ENCODE measurements around the gene RMRP.
"Not testable (repeated sequence)": the region's sequence is repeated elsewhere in the genome, so short reads cannot be mapped to it uniquely, and the experiment has no call there.

RMRP gene

DNA sequence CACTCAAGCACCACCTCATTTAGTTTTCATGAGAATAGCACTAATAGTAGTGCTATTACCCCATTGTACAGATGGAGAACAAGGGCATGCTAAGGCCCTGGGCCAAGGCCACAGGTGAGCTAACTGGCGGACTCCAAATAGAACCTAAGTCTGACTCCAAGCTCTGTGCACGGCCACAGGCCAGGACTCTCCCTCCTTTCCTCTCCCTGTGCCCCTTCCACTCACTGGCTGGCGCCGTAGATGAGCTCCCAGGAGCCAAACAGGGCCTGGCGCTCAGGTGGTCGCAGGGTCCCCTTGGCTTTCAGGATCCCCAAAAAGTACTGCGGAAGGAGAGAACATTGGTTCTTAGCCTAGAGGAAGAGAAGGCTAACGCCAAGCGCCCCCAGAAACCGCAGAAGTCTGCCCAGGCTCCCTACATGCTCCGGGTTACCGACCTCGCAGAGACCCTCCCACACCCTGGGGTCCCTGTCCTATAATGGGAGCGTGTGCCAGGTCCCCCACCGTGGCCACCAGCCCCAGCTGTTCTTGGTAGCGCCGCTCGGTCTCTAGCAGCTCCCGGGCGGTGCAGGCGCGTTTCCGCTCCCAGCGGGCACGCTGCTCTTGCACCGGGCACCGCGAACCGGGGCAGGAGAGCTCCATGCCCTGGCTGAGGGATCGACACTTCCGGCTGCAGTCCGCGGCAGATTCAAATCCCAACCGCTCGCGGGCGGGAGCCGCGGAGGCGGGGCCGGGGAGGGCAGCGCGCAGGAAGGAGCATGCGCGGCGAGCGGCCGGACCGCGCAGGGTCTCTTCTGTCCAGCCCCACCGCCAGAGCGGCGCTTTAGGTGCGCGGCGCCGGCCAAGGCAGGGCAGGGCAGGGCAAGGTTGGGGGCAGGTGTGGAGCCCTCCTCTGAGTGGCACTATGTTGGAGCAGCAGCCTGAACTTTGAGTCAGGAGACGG, 7.0 kb upstream of the RMRP start, which contains the start of gene ARHGEF39:
Gene ARHGEF39, minus strand, starts transcription at position 665 of the 940 bp plus-strand sequence. Its CDS starts 26 bp downstream, at position 639.
- DNase-seq = peak; percentile 61 to 79

DNA sequence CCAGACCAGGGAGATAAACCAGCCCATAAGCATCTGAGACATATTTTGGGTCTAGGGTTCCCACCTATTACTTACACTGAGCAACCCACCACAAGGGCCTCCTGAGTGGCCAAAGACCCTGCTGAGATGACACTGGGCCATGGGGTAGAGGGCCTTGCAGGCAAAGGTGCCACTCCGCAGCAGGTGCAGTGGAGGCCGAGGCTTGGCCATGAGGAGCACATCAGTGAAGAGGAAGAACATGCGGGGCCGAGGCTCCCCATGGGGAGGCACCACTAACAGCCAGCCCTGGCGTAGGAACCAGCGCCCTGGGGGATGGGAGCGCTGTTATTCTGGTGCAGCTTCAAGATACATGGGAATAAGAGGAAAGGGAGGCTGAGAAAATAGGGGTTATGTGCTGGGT, 4.6 kb upstream of the RMRP start:
- DNase-seq = no peak

DNA sequence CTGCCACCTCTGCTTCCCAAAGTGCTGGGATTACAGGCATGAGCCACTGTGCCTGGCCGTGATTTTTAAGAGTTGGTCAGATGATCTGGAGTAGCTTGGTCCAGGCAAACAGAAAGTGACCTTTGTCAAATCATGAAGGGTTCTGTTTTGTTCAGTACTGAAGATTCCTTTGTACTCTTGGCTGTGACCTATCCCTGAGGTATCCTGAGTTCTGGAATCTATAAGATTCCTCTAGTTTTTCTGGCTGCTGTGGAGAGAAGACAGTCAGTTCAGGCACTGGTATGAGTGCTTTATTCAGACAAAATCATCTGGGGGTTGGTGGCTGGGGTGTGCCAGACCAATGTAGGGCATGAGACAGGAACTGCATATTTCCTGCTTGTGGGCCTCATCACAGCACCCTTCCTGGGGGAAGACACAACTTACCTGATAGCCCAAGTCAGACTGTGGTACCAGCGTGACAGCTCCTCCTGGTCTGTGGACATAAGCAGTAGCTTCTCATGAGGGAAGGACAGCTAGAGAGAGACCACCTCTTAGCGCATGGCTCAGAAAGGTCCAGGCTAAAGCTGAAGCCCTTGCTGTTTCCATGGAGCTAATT, 4.0 kb upstream of the RMRP start:
- DNase-seq = no peak

DNA sequence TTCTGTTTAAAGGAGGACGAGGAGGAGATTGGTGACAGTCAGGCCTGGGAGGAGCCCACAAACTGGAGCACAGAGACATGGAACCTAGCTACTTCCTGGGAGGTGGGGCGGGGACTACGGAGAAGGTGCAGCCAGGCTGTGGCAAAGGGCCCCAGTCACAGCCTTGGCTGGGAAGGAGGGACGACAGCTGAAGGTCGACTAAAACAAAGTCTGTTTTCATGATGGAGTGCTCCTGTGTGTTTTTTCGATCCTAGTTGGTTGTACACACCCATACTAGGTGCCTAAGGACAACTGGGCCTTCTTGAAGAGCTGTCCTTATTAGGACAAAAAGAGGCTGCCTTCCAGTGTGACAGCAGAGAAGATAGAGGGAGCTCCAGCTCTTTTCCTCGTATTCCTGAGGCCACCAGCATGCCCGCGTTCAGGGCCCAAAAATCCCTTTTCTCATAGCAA, 3.2 kb upstream of the RMRP start:
- DNase-seq = no peak

DNA sequence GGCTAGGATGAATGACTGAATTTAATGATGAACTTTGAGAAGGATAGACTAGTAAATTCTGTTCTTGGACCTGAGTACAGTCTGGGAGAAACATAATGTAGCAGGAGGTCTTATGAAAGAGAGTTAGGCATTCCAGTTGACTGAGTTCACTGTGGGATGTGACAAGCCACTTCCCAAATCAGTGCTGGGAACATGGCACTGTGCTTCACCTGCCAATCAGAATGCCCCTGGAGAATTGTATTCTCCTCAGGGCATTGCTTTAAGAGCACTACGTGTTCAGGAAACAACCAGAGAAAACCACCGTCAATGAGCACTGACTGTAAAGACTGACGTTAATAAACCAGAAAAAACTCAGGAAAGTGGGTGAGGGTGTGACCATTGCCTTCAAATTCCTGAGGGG, 1.5 kb upstream of the RMRP start:
- no peak for DNase-seq

DNA sequence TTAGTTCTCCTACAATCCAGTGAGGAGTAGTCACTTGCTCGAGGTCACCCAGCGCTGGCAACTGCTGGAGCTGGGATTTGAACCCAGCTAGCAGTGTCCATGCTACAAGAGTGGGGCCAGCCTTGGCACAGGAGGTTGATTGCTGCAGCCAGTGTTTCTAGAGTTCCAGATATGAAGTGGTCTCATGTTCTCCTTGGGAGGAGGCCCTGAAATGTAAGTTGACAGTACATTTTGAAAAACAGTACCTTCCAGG, 1.1 kb upstream of the RMRP start:
- DNase-seq = peak in 1 of 2 experiments; percentile 11

DNA sequence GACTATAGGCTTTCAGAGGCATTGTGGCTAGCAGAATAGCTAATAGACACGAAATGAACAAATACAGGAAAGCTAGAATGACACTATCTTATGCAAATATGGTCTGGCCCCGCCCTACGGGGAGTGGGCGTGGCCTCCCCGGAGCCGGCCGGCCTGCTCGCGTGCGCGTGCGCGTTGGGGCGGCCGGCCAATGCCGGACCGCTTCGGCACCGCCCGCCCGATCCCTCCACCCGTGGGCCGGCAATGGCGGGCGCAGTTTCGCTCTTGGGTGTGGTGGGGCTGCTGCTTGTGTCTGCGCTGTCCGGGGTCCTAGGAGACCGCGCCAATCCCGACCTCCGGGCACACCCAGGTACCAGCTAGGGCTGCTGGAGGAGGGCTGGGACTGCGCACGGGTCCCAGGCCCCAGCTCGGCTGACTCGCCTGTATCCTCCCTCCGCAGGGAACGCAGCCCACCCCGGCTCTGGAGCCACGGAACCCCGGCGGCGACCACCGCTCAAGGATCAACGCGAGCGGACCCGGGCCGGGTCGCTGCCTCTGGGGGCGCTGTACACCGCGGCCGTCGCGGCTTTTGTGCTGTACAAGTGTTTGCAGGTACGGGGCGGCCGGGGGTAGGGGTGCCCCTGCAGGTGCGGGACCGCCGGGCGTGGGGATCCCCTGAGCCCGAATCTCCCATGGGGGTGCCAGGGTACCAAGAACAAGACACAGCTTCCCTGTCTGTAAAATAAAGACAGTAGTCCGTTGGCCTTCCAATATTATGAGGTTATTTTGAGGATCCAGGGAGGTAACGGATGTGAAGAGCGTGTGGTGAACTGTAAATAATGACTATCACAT, 533 bp upstream of the RMRP start, which contains the start of gene CCDC107:
Gene CCDC107, plus strand, starts transcription at position 156 of the 831 bp plus-strand sequence. Its CDS starts 88 bp downstream, at position 244.
- DNase-seq = peak in 1 of 2 experiments; percentile 50

DNA sequence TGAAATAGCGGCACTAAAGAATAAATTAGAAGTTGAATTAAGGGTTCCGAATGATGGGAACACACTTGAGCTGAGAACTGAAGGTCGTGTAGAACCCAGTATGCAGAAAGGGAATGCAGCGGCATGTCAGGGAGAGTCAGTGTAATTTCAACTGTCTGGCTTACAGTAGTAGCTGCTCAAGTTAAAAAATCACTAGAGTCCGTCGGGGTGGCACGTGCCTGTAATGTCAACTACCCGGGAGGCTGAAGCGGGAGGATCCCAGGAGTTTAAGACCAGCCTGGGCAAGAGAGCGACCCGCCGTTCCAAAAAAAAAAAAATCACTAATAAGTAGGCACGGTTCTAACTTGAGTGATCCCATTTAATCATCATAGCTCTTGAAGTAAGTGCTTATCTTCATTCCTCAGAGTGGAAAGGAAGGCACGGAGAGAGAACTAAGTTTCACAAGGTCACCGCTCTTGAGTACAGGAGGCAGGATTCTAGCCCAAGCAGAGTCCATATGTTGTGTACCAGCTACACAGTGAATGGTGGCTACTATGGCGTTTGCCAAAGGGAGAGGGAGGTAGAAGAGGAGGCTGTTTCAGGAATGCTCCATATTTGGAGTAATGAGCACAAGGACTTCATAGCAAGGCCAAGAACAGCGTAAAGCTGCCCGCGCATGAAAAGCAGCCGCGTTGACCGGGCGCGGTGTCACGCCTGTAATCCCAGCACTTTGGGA, 831 bp downstream of the RMRP start:
- no peak for DNase-seq

DNA sequence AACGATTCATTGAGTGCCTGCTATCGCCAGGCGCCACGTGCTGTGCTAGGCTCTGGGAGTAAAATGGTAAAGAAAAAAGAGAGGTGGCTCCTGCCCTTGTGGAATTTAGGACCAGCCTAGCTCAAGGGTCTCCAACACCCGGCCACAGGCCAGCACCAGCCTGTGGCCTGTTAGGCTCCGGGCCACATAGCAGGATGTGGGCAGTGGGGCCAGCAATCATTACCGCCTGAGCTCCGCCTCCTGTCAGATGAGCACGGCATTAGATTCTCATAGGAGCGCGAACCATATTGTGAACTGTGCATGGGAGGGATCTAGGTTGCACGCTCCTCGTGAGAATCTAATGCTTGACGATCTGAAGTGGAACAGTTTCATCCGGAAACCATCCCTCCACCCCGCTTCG, 1.5 kb downstream of the RMRP start:
- no peak for DNase-seq

DNA sequence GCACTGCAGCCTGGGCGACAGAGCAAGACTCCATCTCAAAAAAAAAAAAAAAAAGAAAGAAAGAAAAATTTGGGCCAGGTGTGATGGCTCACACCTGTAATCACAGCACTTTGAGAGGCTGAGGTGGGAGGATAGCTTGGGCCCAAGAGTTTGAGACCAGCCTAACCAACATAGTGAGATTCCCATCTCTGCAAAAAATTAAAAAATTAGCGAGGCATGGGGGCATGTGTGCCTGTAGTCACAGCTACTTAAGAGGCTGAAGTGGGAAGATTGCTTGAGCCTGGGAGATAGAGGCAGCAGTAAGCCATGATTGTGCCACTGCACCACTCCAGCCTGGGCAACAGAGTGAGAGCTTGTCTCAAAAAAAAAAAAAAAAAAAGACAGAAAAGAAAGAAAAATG, 4.2 kb downstream of the RMRP start:
- DNase-seq = no peak

DNA sequence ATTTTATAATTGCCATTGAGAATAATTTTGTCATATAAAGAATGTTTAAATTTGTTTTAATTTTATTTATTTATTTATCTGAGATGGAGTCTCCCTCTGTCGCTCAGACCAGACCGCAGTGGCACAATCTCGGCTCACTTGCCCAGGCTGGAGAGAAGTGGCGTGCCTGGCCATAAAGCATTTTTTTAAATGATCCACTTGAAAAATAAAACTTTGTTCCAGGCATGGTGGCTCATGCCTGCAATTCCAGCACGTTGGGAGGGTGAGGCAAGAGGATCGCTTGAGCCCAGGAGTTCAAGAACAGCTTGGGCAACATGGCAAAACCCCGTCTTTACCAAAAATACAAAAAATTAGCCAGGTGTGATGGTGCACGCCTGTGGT, 5.0 kb downstream of the RMRP start:
- DNase-seq = no peak

DNA sequence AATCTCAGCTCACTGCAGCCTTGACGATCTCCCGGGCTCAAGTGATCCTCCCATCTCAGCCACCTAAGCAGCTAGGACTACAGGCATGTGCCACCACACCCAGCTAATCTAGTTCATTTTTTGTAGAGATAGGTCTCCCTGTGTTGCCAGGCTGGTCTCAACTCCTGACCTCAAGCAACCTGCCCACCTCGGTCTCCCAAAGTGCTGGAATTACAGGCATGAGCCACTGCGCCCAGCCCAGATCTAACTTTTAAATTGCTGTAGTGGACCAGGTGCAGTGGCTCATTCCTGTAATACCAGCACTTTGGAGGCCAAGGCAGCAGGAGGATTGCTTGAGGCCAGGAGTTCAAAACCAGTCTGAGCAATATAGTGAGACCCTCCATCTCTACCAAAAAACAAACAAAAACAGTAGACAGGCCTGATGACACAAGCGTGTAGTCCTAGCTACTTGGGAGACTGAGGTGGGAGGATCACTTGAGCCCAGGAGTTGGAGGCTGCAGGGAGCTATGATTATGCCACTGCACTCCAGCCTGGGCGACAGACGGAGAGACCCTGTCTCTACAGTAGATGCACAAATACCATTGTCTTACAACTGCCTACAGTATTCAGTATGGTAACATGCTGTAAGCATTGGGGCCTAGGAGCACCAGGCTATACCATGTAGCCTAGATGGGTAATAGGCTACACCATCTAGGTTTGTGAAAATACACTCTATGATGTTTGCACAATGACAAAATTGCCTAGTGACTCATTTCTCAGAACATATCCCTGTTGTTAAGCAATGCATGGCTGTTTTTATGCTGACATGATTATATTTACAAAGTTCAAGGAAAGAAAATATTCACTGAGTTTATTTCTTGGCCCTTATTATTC, 5.6 kb downstream of the RMRP start:
- no peak for DNase-seq

DNA sequence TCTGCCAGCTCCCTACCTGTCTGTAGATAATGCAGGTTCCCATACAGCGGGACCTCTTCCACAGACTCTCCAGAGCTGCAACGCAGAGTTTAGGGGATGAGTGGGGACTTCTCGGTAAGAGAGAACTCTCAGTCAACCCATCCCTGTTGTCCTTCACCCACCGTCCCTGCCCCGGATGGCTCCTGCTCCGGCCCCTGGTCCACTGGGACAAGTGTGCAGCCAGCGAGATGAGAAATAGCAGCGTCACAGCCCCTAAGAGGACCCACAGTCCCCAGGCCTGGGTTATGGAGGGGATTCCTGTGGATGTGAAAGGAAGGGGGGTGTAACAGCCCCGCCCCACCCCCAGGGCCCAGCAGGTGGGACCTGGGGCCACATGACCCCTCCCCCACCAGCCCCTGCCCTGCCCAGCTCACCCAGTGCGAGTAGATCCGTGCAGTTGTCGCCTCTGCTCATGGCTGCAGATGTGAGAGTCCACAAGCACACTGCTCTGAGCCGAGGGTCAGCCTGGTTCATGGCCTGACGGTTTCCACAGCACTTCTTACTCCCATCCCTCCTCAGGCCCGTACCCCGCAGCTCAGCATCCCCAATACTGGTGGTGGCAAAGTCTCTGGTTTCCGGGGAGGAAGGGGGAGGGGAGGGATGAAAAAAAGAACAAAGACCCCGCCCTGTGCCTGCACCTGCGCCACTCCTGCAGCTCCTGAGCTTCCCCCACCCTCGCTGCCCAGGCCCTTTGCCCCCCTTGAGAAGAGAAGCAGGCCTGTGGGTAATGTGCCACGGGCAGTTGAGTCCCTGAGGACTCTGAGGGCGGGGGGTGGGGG, 7.3 kb downstream of the RMRP start, which contains the start of gene SIT1:
Gene SIT1, minus strand, starts transcription at position 591 of the 818 bp plus-strand sequence. Its CDS starts 78 bp downstream, at position 513.
- no peak for DNase-seq

DNA sequence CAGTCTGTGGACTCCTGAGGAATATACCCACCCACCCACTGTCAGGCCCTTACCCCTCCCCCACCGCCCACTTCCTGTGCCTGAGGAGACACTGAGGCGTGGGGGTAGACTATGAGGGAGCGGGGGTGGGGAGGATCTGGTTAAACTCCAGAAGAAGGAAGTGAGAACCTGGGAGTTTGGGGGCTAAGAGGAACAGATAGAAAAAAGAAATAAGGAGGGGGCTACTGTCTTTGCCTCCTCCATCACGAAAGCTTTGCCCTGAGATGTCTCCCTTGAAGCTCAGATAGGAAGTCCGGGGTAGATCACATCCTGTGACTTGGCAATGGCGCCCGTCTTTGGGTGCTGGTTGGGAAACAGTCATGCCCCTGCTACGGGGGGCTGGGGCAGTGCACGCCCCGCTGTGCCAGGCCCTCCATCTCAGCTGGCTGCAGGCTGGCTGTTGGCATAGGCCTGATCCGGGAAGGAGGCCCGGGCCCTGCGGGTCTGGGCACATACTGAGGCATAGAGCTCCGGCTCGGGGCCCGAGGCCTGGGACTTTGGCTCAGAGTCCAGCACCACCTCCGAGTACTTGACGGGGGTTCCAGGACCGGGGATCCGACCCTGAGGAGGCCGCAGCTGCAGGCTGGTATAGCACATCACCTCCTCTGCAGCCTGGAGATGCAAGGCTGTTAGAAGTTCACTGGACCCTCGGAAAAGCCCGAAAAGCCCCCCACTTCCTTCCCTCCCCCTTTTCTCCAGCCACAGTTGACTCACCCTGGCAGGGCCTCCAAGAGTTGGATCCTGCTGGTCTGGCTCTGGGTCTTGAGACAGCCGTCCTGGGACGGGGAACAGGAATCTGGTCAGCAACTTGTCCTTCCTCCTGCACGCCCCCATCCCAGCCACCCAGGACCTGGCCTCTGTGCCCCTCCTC, 8.1 kb downstream of the RMRP start:
- no peak for DNase-seq

DNA sequence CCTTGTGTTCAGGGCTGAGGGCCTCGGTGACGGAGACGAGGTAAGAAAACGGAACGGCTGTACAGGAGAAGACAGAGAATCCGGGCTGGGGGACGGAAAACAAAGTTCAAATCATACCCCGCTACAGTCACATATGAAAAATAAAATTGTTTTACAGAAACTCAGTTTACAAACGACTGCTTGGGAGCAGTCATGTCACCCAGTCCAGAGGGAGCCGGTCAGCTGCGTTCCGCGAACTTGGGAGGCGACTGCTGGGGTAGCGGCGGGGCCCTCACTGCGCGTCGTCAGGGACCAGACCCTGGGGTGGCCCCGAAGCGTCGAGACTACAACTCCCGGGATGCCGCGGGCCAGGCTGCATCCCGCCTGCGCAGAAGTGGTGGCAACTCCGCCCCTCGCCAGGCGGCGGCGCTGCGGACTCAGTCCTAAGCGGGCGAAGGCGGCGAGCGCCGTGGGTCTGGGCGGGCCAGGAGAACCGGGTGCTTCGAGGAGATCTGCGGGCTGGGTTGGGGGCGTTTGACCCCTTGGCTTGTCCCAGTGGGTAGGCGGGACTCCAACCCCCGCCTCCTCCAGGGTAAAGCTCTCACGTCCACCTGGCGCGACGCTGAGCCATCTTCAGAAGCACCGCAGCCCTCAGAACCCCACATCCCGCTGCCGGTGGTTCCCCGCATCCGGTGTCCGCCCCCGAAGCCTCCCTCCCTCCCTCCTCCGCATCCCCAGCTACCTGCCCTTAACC, 11.1 kb downstream of the RMRP start:
- DNase-seq = peak; percentile 34 to 71

DNA sequence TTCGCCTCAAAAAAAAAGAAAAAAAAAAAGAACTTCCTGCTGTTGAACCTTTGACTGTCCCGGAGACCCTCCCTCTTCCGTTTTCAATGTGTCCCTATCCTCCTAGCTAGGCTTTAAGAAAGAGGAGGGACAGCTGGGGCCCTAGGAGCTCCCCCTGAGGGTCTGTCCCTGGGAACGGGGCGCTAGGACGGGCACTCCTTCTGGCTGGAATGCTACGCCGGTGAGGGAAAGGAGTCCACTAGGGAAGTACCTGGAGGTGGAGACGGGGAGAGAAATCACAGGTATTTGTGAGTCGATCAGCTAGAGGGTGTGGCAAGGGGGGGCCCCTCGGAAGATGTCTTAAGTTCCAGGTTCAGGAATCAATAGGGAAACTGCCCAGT, 11.7 kb downstream of the RMRP start:
- DNase-seq = no peak

DNA sequence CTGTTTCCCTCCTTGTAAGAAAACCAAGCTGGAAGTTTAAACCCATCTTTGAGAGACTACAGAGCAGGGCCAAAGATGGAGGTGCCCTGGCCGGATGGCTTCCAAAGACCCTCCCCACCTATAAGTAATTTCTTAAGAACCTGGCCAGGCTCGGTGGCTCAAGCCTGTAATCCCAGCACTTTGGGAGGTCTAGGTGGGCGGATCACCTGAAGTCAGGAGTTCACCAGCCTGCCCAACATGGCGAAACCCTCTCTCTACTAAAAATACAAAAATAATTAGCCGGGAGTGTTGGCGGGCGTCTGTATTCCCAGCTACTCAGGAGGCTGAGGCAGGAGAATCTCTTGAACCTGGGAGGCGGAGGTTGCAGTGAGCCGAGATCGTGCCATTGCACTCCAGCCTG, 12.1 kb downstream of the RMRP start:
- DNase-seq = not testable (repeated sequence)

DNA sequence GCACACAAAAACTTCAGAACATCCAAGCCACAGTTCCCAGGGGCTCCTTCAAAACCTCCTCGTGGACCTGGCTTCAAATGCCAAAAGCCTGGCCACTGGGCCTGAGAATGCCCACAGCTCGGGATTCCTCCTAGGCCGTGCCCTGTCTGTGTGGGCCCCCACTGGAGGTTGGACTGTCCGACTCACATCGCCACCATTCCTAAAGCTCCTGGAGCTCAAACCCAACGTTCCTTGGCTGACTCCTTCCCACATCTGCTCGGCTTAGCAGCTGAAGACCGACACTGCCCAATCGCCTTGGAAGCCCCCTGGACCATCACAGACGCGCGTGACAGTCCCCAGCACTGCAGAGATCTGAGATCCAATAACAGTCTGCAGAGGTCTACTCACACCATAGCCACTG, 14.8 kb downstream of the RMRP start:
- DNase-seq = no peak

DNA sequence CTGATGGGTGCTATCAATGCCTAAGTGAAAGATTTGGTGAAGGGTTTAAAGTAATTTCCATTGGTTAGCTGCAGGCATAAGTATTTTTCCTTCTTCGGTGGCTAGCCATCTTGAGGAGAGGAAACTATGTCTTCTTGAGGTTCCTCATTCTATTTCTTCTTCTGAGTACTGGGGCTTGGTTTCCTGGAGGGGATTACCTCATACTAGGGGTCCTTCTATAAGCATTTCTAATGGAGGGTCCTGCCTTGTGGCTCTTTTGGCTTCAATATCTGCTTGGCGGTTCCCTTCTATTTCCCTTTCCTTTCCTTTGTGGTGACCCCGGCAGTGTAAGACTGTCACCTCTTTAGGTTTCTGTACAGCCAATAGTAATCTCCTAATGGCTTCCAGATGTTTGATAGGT, 16.3 kb downstream of the RMRP start:
- DNase-seq = not testable (repeated sequence)
